ENCODE results near the gene MYL7. TPM values are rescaled to one million over a fixed set of nuclear protein-coding genes. Genes with fewer than 3 reads are reported as not detected.

MYL7 gene
- total and polyA plus RNA-seq, 2 of the 13 experiments (the other 11 are each of a cell fraction or from before 2014, with no cell fraction given) = 1.8 TPM; not detected in 1

DNA sequence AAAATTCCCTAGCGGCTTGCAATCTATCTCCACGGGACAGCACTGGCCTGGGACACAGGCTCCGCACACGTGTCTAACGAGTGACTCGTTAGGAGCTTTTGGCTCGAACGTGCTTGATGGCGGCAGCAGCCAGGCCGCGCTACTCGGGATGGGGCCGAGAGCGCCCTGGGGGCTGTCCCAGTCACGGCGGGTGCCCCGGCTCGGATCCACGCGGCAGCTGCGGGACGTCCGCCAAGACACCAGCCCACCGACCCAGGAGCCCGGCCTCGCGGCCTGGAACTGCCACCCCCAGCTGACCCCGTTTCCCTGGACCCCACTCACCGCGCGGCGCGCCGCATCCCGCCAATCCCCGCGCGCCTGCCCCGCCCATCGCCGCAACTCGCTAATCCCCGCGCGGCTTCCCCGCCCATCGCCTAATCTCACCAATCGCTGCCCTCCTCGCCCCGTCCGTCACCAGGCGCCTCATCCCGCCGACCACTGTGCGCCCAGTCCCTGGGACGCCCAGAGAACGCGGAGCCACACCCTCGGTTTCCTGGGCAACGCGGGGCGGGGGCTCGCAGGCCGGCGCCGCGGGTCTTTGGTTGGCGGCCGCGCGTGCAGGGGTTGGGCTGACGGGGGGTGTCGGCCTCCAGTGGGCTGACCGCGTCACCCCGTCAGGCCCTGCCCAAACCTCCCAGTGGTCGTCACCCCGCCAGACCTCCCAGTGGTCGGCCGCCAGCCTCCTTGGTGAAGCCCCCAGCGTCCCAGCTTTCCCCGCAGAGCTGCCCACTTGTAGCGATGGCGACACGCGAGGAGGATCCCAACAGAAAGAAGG is 17.7 kb downstream of the MYL7 start, which contains the start of gene POLD2 (continued):
- TF ChIP-seq, protein P1, sequence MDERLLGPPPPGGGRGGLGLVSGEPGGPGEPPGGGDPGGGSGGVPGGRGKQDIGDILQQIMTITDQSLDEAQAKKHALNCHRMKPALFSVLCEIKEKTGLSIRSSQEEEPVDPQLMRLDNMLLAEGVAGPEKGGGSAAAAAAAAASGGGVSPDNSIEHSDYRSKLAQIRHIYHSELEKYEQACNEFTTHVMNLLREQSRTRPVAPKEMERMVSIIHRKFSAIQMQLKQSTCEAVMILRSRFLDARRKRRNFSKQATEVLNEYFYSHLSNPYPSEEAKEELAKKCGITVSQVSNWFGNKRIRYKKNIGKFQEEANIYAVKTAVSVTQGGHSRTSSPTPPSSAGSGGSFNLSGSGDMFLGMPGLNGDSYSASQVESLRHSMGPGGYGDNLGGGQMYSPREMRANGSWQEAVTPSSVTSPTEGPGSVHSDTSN (CRISPR knock-in tag; IDR thresholded peaks at IDR 0.05) = peak; percentile 85
- TF ChIP-seq TSC22D2 (CRISPR knock-in tag; IDR thresholded peaks at IDR 0.05; ENCODE audit: borderline replicate concordance) (0 out of 2 replicates have a peak, but pooled peaks have one; percentile 34), SOX6 (IDR thresholded peaks at IDR 0.05) (no peak), SOX6 (CRISPR knock-in tag; IDR thresholded peaks at IDR 0.05) (peak; percentile 62), ZFP41 (CRISPR knock-in tag; IDR thresholded peaks at IDR 0.05; ENCODE audit: borderline replicate concordance) (peak; percentile 66; the same call in 1 of the 2 replicates), ZNF550 (CRISPR knock-in tag; IDR thresholded peaks at IDR 0.05; ENCODE audit: borderline replicate concordance) (no peak), ZNF296 (CRISPR knock-in tag; conservative IDR thresholded peaks at IDR 0.05) (peak; percentile 64; the same call in 1 of the 2 replicates), ZMYM4 (CRISPR knock-in tag; IDR thresholded peaks at IDR 0.05) (peak; percentile 59; the same call in 1 of the 2 replicates), REPIN1 (CRISPR knock-in tag; IDR thresholded peaks at IDR 0.05; ENCODE audit: borderline replicate concordance, low read depth) (peak; percentile 79; the same call in 1 of the 2 replicates), HNRNPLL (IDR thresholded peaks at IDR 0.05; ENCODE audit: low read depth, low read length, poor library complexity, severe bottlenecking) (peak; percentile 65), REL (CRISPR knock-in tag; conservative IDR thresholded peaks at IDR 0.05) (peak; percentile 51; the same call in 1 of the 2 replicates), TBX2 (CRISPR knock-in tag; IDR thresholded peaks at IDR 0.05; ENCODE audit: borderline replicate concordance) (peak; percentile 80), ZFP62 (CRISPR knock-in tag; IDR thresholded peaks at IDR 0.05) (no peak), KMT2A (CRISPR knock-in tag; IDR thresholded peaks at IDR 0.05) (peak; percentile 57; the same call in 1 of the 2 replicates), SRSF9 (IDR thresholded peaks at IDR 0.05; ENCODE audit: borderline replicate concordance, insufficient read depth, low read depth, low read length, poor library complexity, severe bottlenecking) (no peak), ZNF451 (CRISPR knock-in tag; IDR thresholded peaks at IDR 0.05) (peak; percentile 36; the same call in 1 of the 2 replicates)
- TF ChIP-seq, protein P2, sequence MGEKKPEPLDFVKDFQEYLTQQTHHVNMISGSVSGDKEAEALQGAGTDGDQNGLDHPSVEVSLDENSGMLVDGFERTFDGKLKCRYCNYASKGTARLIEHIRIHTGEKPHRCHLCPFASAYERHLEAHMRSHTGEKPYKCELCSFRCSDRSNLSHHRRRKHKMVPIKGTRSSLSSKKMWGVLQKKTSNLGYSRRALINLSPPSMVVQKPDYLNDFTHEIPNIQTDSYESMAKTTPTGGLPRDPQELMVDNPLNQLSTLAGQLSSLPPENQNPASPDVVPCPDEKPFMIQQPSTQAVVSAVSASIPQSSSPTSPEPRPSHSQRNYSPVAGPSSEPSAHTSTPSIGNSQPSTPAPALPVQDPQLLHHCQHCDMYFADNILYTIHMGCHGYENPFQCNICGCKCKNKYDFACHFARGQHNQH (CRISPR knock-in tag; IDR thresholded peaks at IDR 0.05) = 0 out of 2 replicates have a peak, but pooled peaks have one; percentile 39
- TF ChIP-seq, protein P3, sequence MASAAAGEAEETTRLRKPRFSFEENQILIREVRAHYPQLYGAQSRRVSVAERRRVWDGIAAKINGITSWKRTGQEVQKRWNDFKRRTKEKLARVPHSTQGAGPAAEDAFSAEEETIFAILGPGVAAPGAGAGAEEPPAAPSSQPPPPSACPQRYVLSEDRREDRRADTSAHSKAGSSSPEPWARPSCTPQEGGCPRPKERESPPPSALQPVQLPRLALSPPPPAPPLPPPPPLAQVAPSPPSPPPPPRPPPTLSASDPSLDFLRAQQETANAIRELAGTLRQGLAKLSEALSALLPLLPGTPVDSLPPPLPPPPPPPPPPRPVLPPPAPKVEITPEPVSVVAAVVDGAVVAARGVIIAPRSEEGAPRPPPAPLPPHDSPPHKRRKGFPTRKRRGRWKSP (CRISPR knock-in tag; IDR thresholded peaks at IDR 0.05) = peak; percentile 87; the same call in 1 of the 2 replicates
- TF ChIP-seq, protein P4, sequence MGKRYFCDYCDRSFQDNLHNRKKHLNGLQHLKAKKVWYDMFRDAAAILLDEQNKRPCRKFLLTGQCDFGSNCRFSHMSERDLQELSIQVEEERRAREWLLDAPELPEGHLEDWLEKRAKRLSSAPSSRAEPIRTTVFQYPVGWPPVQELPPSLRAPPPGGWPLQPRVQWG (CRISPR knock-in tag; IDR thresholded peaks at IDR 0.05; ENCODE audit: borderline replicate concordance, low read depth) = no peak
- TF ChIP-seq, protein P5, sequence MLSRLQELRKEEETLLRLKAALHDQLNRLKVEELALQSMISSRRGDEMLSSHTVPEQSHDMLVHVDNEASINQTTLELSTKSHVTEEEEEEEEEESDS (CRISPR knock-in tag; IDR thresholded peaks at IDR 0.05; ENCODE audit: borderline replicate concordance) = 0 out of 2 replicates have a peak, but pooled peaks have one; percentile 32
